ENCODE data around the gene SETBP1. TPM values are rescaled to one million over a fixed set of nuclear protein-coding genes. Genes with fewer than 3 reads are reported as not detected.

SETBP1 gene
- total RNA-seq, 4 donors from 2014 or later = 14.5 to 34.2 (median 19.3) TPM

GRCh38 chr18:44841752-44842587 lies 161.3 kb downstream of the SETBP1 start:
- no peak for TF ChIP-seq CTCF (IDR thresholded peaks at IDR 0.05)

GRCh38 chr18:44842588-44843412 lies 162.1 kb downstream of the SETBP1 start:
- ATAC-seq (ENCODE audit: low FRiP score) = no peak
- no peak for DNase-seq (ENCODE audit: low spot score)
- TF ChIP-seq CTCF (IDR thresholded peaks at IDR 0.05) = no peak

More at GRCh38 chr18:44841752-44842587, 161.3 kb downstream of the SETBP1 start:
- DNase-seq (ENCODE audit: low spot score) = no peak
- ATAC-seq (ENCODE audit: low FRiP score) = no peak

GRCh38 chr18:44844486-44844885 lies 163.8 kb downstream of the SETBP1 start:
- DNase-seq (ENCODE audit: low spot score) (no peak), ATAC-seq (ENCODE audit: low FRiP score) (no peak)
- TF ChIP-seq CTCF (IDR thresholded peaks at IDR 0.05) = no peak

- DNase-seq (ENCODE audit: low spot score) (no peak), ATAC-seq (ENCODE audit: low FRiP score) (no peak)
- no peak for TF ChIP-seq CTCF (IDR thresholded peaks at IDR 0.05)
Measured at GRCh38 chr18:44846450-44846849, 165.8 kb downstream of the SETBP1 start.

- no peak for DNase-seq (ENCODE audit: low spot score)
- ATAC-seq (ENCODE audit: low FRiP score) = no peak
- TF ChIP-seq CTCF (IDR thresholded peaks at IDR 0.05) = no peak
Measured at GRCh38 chr18:44848644-44849335, 168.1 kb downstream of the SETBP1 start.

- no peak for ATAC-seq (ENCODE audit: low FRiP score)
- no peak for DNase-seq (ENCODE audit: low spot score)
- no peak for TF ChIP-seq CTCF (IDR thresholded peaks at IDR 0.05)
Measured at GRCh38 chr18:44849361-44849760, 168.7 kb downstream of the SETBP1 start.

Data from omental fat pad (tissue), 4 donors.